ENCODE data around the gene KRT79. TPM values are rescaled to one million over a fixed set of nuclear protein-coding genes. Genes with fewer than 3 reads are reported as not detected.

Gene KRT79
- total RNA-seq, 2 donors from 2014 or later, result not detected

GRCh38 chr12:52872644-52873389, 38.7 kb upstream of the KRT79 start:
- H3K9ac ChIP-seq (ENCODE audit: extremely low read depth, low read length, poor library complexity, severe bottlenecking), result no peak overlapping the region
- DNase-seq, result no peak
- no peak for TF ChIP-seq CTCF (conservative IDR thresholded peaks at IDR 0.05)
- peaks cover 23% of the 10 kb centered on the region for H3K27me3 ChIP-seq (ENCODE audit: control insufficient read depth, insufficient read depth, low read length, poor library complexity, severe bottlenecking)
- H3K4me1 Mint-ChIP-seq, result peaks cover 9% of the 10 kb centered on the region
- H3K27me3 Mint-ChIP-seq (ENCODE audit: insufficient read depth), result peaks cover 40% of the 10 kb centered on the region
- H3K9me3 Mint-ChIP-seq, result no peaks in the 10 kb centered on the region
- no peaks in the 10 kb centered on the region for H3K36me3 Mint-ChIP-seq (ENCODE audit: low read depth)
- WGBS, 2 experiments (ENCODE audit: insufficient coverage in 1 of 2, insufficient read length in 1 of 2), result 86 to 100% methylated on average over 1 to 13 of the region's 13 CpGs
- no peak overlapping the region for H3K27ac Mint-ChIP-seq
- H3K4me1 ChIP-seq (ENCODE audit: control insufficient read depth, insufficient read depth, low read length), result no peaks in the 10 kb centered on the region
- no peaks in the 10 kb centered on the region for H3K36me3 ChIP-seq (ENCODE audit: control insufficient read depth, insufficient read depth, low read length)
- no peak overlapping the region for H3K4me3 Mint-ChIP-seq
- H3K27ac ChIP-seq (ENCODE audit: low read depth, low read length), result no peak overlapping the region
- H3K4me3 ChIP-seq (ENCODE audit: low read length), result no peak overlapping the region
- no peaks in the 10 kb centered on the region for H3K9me3 ChIP-seq (ENCODE audit: control insufficient read depth, low read length)

- H3K9ac ChIP-seq (ENCODE audit: extremely low read depth, low read length, poor library complexity, severe bottlenecking), result no peak overlapping the region
- Mint-ChIP-seq H3K27me3 (ENCODE audit: insufficient read depth) (peaks cover 40% of the 10 kb centered on the region), H3K27ac (no peak overlapping the region)
Measured at GRCh38 chr12:52871291-52872039, 37.4 kb upstream of the KRT79 start.

More at GRCh38 chr12:52871291-52872039, 37.4 kb upstream of the KRT79 start:
- H3K4me3 Mint-ChIP-seq, result no peak overlapping the region
- Histone ChIP-seq H3K4me3 (ENCODE audit: low read length) (no peak overlapping the region), H3K27ac (ENCODE audit: low read depth, low read length) (no peak overlapping the region), H3K9me3 (ENCODE audit: control insufficient read depth, low read length) (no peaks in the 10 kb centered on the region), H3K4me1 (ENCODE audit: control insufficient read depth, insufficient read depth, low read length) (no peaks in the 10 kb centered on the region), H3K27me3 (ENCODE audit: control insufficient read depth, insufficient read depth, low read length, poor library complexity, severe bottlenecking) (peaks cover 23% of the 10 kb centered on the region), H3K36me3 (ENCODE audit: control insufficient read depth, insufficient read depth, low read length) (no peaks in the 10 kb centered on the region)
- H3K36me3 Mint-ChIP-seq (ENCODE audit: low read depth), result no peaks in the 10 kb centered on the region
- H3K9me3 Mint-ChIP-seq, result no peaks in the 10 kb centered on the region
- no peak for TF ChIP-seq CTCF (conservative IDR thresholded peaks at IDR 0.05)
- DNase-seq, result no peak
- 73 to 85% methylated on average over 6 to 9 of the region's 9 CpGs for WGBS, 2 experiments (ENCODE audit: insufficient coverage in 1 of 2, insufficient read length in 1 of 2)
- peaks cover 6% of the 10 kb centered on the region for H3K4me1 Mint-ChIP-seq

Measured in endodermal cell (in vitro differentiated cells).